Vagina (tissue), 2 donors: ENCODE data around the gene RNF144B. TPM values are rescaled to one million over a fixed set of nuclear protein-coding genes. Genes with fewer than 3 reads are reported as not detected.

Experiments used
- DNase-seq, 2 donors: peaks; one replicate each; pipeline ENCODE4 v3.0.0-alpha.2; 2017; ENCODE audit errors: extremely low spot score in 2 of 2
- H3K27ac ChIP-seq: fragments of 200-600 bp; sonication (generic); one replicate; pipeline ENCODE4 v1.5.1; 2019
- H3K27me3 ChIP-seq: fragments of 200-600 bp; sonication (generic); one replicate; pipeline ENCODE4 v1.5.1; 2019
- H3K36me3 ChIP-seq, 2 donors: fragments of 200-600 bp; sonication (generic); one replicate each; pipeline ENCODE4 v1.5.1; 2017 to 2019
- H3K4me1 ChIP-seq: fragments of 200-600 bp; sonication (generic); one replicate; pipeline ENCODE4 v1.5.1; 2019
- H3K4me3 ChIP-seq, 2 donors: fragments of 200-600 bp; sonication (generic); 1 replicate in 1 of 2; 2 replicates in 1 of 2; pipeline ENCODE4 v1.5.1; 2016 to 2019
- H3K9me3 ChIP-seq: fragments of 200-600 bp; sonication (generic); one replicate; pipeline ENCODE4 v1.5.1; 2019
- CTCF ChIP-seq, 3 experiments: fragments of 450-650 bp in 2 of 3; fragments of 200-600 bp in 1 of 3; sonication (generic) in 1 of 3; IDR thresholded peaks; one replicate each; pipeline ENCODE4 v1.5.1; 2017 to 2019; ENCODE audit warnings: antibody characterized with exemption in 3 of 3, mild to moderate bottlenecking in 2 of 3, moderate library complexity in 2 of 3
- POLR2A ChIP-seq, 2 donors: fragments of 450-650 bp; IDR thresholded peaks; one replicate each; pipeline ENCODE4 v1.6.1; 2017; ENCODE audit warnings: antibody characterized with exemption in 2 of 2, mild to moderate bottlenecking in 2 of 2, moderate library complexity in 2 of 2
- POLR2AphosphoS5 ChIP-seq, 2 donors: sonication (generic); formaldehyde crosslinking; IDR thresholded peaks; one replicate each; pipeline ENCODE4 v1.9.0; 2017; ENCODE audit warnings: antibody characterized with exemption in 2 of 2, mild to moderate bottlenecking in 2 of 2, low read depth in 1 of 2; ENCODE audit not compliant: insufficient read depth in 1 of 2
- intact Hi-C: fragments of 100-400 bp; cut with DNase I; formaldehyde crosslinking; loops from one replicate; pipeline ENCODE4 v1.15.1; 2023
- total RNA-seq: library from RNA; depleted of rRNA; stranded (reverse); fragments of >200 nt; gene quantifications from one replicate; pipeline ENCODE4 v1.2.3, GENCODE V29; 2016

The RNF144B gene
- total RNA-seq, 1 donor from 2014 or later: 6.9 TPM

GRCh38 chr6:18414116-18414515, 27.0 kb downstream of the RNF144B start:
- DNase-seq: no peak
- Histone ChIP-seq H3K36me3 (no peaks in the 10 kb centered on the region), H3K4me1 (no peaks in the 10 kb centered on the region), H3K9me3 (no peaks in the 10 kb centered on the region), H3K27ac (no peak overlapping the region), H3K27me3 (no peaks in the 10 kb centered on the region), H3K4me3 (no peak overlapping the region)
- TF ChIP-seq POLR2A (IDR thresholded peaks at IDR 0.05) (no peak), CTCF (IDR thresholded peaks at IDR 0.05) (no peak), POLR2AphosphoS5 (IDR thresholded peaks at IDR 0.05; ENCODE audit: insufficient read depth in 1 of 2, low read depth in 1 of 2) (no peak)
- intact Hi-C loops: no loop called here

GRCh38 chr6:18415207-18415606, 28.1 kb downstream of the RNF144B start:
- intact Hi-C loops: no loop called here
- no peak for DNase-seq
- TF ChIP-seq POLR2AphosphoS5 (IDR thresholded peaks at IDR 0.05; ENCODE audit: insufficient read depth in 1 of 2, low read depth in 1 of 2) (no peak), POLR2A (IDR thresholded peaks at IDR 0.05) (no peak), CTCF (IDR thresholded peaks at IDR 0.05) (no peak)
- no peaks in the 10 kb centered on the region for H3K9me3 ChIP-seq
- H3K36me3 ChIP-seq: no peaks in the 10 kb centered on the region
- H3K27ac ChIP-seq: no peak overlapping the region
- no peaks in the 10 kb centered on the region for H3K4me1 ChIP-seq
- no peaks in the 10 kb centered on the region for H3K27me3 ChIP-seq
- H3K4me3 ChIP-seq: no peak overlapping the region

GRCh38 chr6:18415671-18416340, 28.7 kb downstream of the RNF144B start:
- TF ChIP-seq CTCF (IDR thresholded peaks at IDR 0.05) (no peak), POLR2AphosphoS5 (IDR thresholded peaks at IDR 0.05; ENCODE audit: insufficient read depth in 1 of 2, low read depth in 1 of 2) (no peak)
- no peak for DNase-seq
- no peaks in the 10 kb centered on the region for H3K4me1 ChIP-seq
- no peaks in the 10 kb centered on the region for H3K27me3 ChIP-seq
- H3K36me3 ChIP-seq: no peaks in the 10 kb centered on the region
- no peak overlapping the region for H3K4me3 ChIP-seq
- H3K9me3 ChIP-seq: no peaks in the 10 kb centered on the region
- H3K27ac ChIP-seq: no peak overlapping the region
- intact Hi-C loops: no loop called here

DNA sequence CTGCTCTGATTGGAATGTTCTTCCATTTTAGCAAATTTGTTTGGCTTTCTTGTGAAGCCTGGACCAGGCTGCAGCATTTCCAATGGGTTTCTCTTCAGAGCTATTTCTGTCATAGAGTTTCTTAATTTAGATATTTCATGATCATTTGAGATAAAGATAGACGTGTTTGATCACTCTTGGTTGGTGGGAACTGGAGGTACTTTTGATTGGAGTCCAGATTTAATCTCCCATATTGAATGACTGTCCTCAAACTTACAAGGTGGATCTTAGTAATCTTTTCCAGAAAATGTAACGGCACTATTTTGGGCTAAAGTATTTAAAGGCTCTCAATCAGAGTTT, 29.2 kb downstream of the RNF144B start:
- no peaks in the 10 kb centered on the region for H3K27me3 ChIP-seq
- DNase-seq: no peak
- intact Hi-C loops: no loop called here
- no peak overlapping the region for H3K4me3 ChIP-seq
- TF ChIP-seq CTCF (IDR thresholded peaks at IDR 0.05) (no peak), POLR2AphosphoS5 (IDR thresholded peaks at IDR 0.05; ENCODE audit: insufficient read depth in 1 of 2, low read depth in 1 of 2) (no peak), POLR2A (IDR thresholded peaks at IDR 0.05) (no peak)
- no peaks in the 10 kb centered on the region for H3K9me3 ChIP-seq
- H3K27ac ChIP-seq: no peak overlapping the region
- H3K4me1 ChIP-seq: no peaks in the 10 kb centered on the region
- H3K36me3 ChIP-seq: no peaks in the 10 kb centered on the region

GRCh38 chr6:18420328-18420727, 33.2 kb downstream of the RNF144B start:
- TF ChIP-seq CTCF (IDR thresholded peaks at IDR 0.05): no peak
- TF ChIP-seq POLR2A (IDR thresholded peaks at IDR 0.05): no peak
- no peak for TF ChIP-seq POLR2AphosphoS5 (IDR thresholded peaks at IDR 0.05; ENCODE audit: insufficient read depth in 1 of 2, low read depth in 1 of 2)
- no peaks in the 10 kb centered on the region for H3K36me3 ChIP-seq
- intact Hi-C loops: no loop called here
- no peaks in the 10 kb centered on the region for H3K9me3 ChIP-seq
- no peaks in the 10 kb centered on the region for H3K27me3 ChIP-seq
- no peak overlapping the region for H3K4me3 ChIP-seq
- H3K27ac ChIP-seq: no peak overlapping the region
- DNase-seq: no peak
- no peaks in the 10 kb centered on the region for H3K4me1 ChIP-seq
